Activated naive CD4-positive, alpha-beta T cell treated with anti-CD3 and anti-CD28 coated beads for 36 hours (primary cell): ENCODE measurements around the gene ALOXE3. TPM values are rescaled to one million over a fixed set of nuclear protein-coding genes. Genes with fewer than 3 reads are reported as not detected.
A peak's percentile ranks its signal among the peaks of the same experiment; 100 is the strongest.

Experiments
- CTCF ChIA-PET: fragments of 350-600 bp; sonication (Branson Sonifier 250); formaldehyde crosslinking; loops from one replicate; lab custom pipeline; 2021; ENCODE audit warnings: antibody characterized with exemption; lab: Charles Lee
- DNase-seq: peaks from one replicate; pipeline ENCODE4 v3.0.0-alpha.2; 2020
- H3K27ac Mint-ChIP-seq: one replicate; pipeline ENCODE4 v1.8.0; 2021; ENCODE audit warnings: mild to moderate bottlenecking, mixed read lengths
- H3K27me3 Mint-ChIP-seq: one replicate; pipeline ENCODE4 v1.8.0; 2021; ENCODE audit warnings: low read depth, mixed read lengths
- H3K36me3 Mint-ChIP-seq: one replicate; pipeline ENCODE4 v1.8.0; 2021; ENCODE audit warnings: low read depth, mixed read lengths
- H3K4me1 Mint-ChIP-seq: one replicate; pipeline ENCODE4 v1.8.0; 2021; ENCODE audit warnings: low read depth, mixed read lengths
- H3K4me3 Mint-ChIP-seq: one replicate; pipeline ENCODE4 v1.8.0; 2021; ENCODE audit warnings: mild to moderate bottlenecking, moderate library complexity, mixed read lengths
- H3K9me3 Mint-ChIP-seq: one replicate; pipeline ENCODE4 v1.8.0; 2021; ENCODE audit warnings: mixed read lengths
- intact Hi-C: fragments of 100-400 bp; cut with micrococcal nuclease; formaldehyde crosslinking; loops from one replicate; pipeline ENCODE4 v1.15.1; 2023
- total RNA-seq, 2 experiments: library from RNA; stranded (reverse); gene quantifications; one replicate each; pipeline ENCODE4 v1.2.3, GENCODE V29; 2021

ALOXE3 gene
- total RNA-seq, 2 experiments from 2014 or later: not detected

DNA sequence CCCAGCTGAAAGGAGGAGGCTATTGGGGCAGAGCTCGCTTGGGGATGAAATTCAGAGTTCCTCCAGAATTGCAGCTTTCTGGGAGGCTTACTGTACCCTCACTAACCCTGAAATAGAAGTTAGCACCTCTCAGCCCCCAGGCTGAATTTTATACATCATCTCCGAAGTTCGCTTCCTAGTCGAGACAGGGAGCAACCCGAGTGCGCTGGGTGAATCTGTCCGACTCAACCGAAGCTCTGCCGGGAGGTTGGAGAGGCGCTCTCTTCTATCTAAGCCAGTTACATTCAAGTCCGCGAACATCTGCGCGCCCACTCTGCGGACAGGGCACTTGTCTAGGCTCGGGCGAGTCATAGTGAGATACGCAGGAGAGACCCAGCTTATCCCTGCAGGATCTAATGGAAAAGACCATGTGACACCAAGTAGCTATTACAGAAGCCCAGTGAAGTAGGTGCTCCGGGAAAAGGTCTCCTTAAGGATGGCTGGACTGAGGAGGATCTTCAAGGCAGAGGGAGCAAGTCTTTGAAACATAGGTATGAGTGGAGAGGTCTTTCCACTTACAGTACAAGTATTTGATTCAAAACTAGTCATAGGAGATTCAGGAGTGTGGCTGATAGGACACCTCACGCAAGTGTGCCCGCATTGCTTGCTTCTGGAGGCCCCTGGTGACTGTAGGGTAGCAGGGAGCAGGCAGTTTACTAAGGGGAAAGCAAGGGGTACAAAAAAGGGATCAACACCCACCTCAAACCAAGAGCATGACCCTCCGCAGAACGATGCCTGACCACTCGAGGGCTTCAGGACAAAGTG is 6.2 kb upstream of the ALOXE3 start:
- peak overlapping the region; percentile 84 for H3K4me3 Mint-ChIP-seq
- CTCF ChIA-PET: interaction anchor here (0.6 to 3.5 kb wide), 7 partner anchors 10 to 176 kb away, joined by 3 to 29 read pairs (median 5); partner anchors contain the start of gene CTC1
- peak; percentile 57 for DNase-seq
- no peaks in the 10 kb centered on the region for H3K9me3 Mint-ChIP-seq
- H3K27ac Mint-ChIP-seq: peak overlapping the region; percentile 77
- H3K4me1 Mint-ChIP-seq: peaks cover 51% of the 10 kb centered on the region
- intact Hi-C loops: loop anchor here (1.0 to 5.0 kb wide), 4 partner anchors 14 to 258 kb away; partner anchors contain the start of gene RPL26
- H3K36me3 Mint-ChIP-seq: peaks cover 7% of the 10 kb centered on the region
- H3K27me3 Mint-ChIP-seq: peaks cover 32% of the 10 kb centered on the region

GRCh38 chr17:8123695-8124349 is 5.5 kb upstream of the ALOXE3 start, which contains the start of gene HES7:
TSS of gene HES7 (minus strand) at chr17:8124106. CDS start at chr17:8124084, 22 bp downstream.
- Mint-ChIP-seq H3K27ac (peak within 1 kb of the TSS; percentile 77), H3K9me3 (no peaks in the 10 kb centered on the region), H3K4me1 (peaks cover 55% of the 10 kb centered on the region), H3K4me3 (peak within 1 kb of the TSS; percentile 84), H3K27me3 (peaks cover 33% of the 10 kb centered on the region), H3K36me3 (peaks cover 7% of the 10 kb centered on the region)
- peak; percentile 38 for DNase-seq
- CTCF ChIA-PET: interaction anchor here (0.6 to 3.5 kb wide), 7 partner anchors 10 to 177 kb away, joined by 3 to 29 read pairs (median 5); partner anchors contain the start of gene CTC1
- intact Hi-C loops: loop anchor here (1.0 to 5.0 kb wide), 4 partner anchors 32 to 621 kb away; partner anchors contain the start of gene RPL26

GRCh38 chr17:8122924-8123694 is 4.8 kb upstream of the ALOXE3 start:
- CTCF ChIA-PET: interaction anchor here (1.5 to 3.5 kb wide), 4 partner anchors 16 to 178 kb away, joined by 5 to 29 read pairs (median 7); no protein-coding TSS in a partner anchor

DNA sequence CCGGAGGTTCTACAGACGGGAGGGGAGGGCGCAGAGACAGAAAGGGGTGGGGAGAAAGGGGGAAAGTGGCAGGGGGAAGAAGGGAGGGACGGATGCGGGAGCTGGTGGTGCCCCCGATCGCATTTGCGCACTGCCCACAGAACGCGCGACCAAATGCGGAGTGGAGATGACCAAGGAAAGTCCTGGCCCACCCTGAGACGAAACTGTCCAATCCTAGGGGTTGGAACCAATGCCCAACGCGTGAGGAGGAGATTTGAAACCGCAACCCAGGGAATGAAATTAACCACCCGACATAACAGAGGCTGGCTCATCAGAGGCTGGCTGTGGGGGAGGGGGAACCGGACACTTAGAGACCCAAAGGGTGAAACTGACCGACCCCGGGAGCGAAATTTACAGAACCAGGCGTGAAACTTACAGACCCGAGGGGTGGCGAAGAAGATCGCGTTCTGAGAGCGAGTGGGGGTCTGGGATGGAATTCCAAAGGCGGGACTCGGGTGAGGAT is 4.2 kb upstream of the ALOXE3 start:
- Mint-ChIP-seq H3K27ac (peak overlapping the region; percentile 32), H3K4me1 (peaks cover 68% of the 10 kb centered on the region), H3K9me3 (no peaks in the 10 kb centered on the region), H3K4me3 (peak overlapping the region; percentile 84), H3K36me3 (peaks cover 7% of the 10 kb centered on the region), H3K27me3 (peaks cover 36% of the 10 kb centered on the region)
- intact Hi-C loops: loop anchor here (5.0 kb wide), 1 partner anchor 260 kb away; the partner anchor contains the start of gene RPL26
- peak; percentile 53 for DNase-seq
- CTCF ChIA-PET: interaction anchor here (0.5 to 3.5 kb wide), 6 partner anchors 10 to 102 kb away, joined by 3 to 29 read pairs (median 4); no protein-coding TSS in a partner anchor

More at GRCh38 chr17:8122924-8123694, 4.8 kb upstream of the ALOXE3 start:
- H3K27ac Mint-ChIP-seq: no peak overlapping the region
- peak overlapping the region; percentile 84 for H3K4me3 Mint-ChIP-seq
- peak; percentile 68 for DNase-seq
- H3K4me1 Mint-ChIP-seq: peaks cover 61% of the 10 kb centered on the region
- no peaks in the 10 kb centered on the region for H3K9me3 Mint-ChIP-seq
- peaks cover 7% of the 10 kb centered on the region for H3K36me3 Mint-ChIP-seq
- H3K27me3 Mint-ChIP-seq: peaks cover 33% of the 10 kb centered on the region
- intact Hi-C loops: loop anchor here (1.0 to 5.0 kb wide), 2 partner anchors 259 to 622 kb away; partner anchors contain the start of gene RPL26

GRCh38 chr17:8121681-8122421 is 3.5 kb upstream of the ALOXE3 start:
- DNase-seq: peak; percentile 77
- Mint-ChIP-seq H3K4me3 (peak overlapping the region; percentile 84), H3K27ac (no peak overlapping the region), H3K4me1 (peaks cover 65% of the 10 kb centered on the region), H3K36me3 (peaks cover 7% of the 10 kb centered on the region), H3K27me3 (peaks cover 38% of the 10 kb centered on the region), H3K9me3 (no peaks in the 10 kb centered on the region)
- intact Hi-C loops: loop anchor here (1.0 to 5.0 kb wide), 2 partner anchors 178 to 260 kb away; partner anchors contain the start of gene RPL26
- CTCF ChIA-PET: interaction anchor here (0.5 to 3.5 kb wide), 7 partner anchors 10 to 103 kb away, joined by 3 to 29 read pairs (median 4); no protein-coding TSS in a partner anchor

DNA sequence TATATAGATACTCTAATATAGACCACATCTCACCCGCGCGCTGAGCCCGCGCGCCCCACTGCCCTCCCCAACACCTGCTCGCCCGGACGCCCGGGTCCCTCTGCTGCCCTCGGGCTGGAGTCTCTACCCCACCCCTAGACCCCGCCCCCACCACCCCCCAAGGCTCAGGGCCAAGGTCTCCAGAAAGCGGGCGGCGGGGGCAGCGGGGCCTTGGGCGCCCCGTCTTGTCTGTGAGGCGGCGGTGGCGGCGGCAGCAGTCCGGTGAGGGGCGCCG is 3.0 kb upstream of the ALOXE3 start:
- no peak for DNase-seq
- Mint-ChIP-seq H3K9me3 (no peaks in the 10 kb centered on the region), H3K27ac (no peak overlapping the region), H3K4me1 (peaks cover 62% of the 10 kb centered on the region), H3K4me3 (peak overlapping the region; percentile 84), H3K36me3 (peaks cover 7% of the 10 kb centered on the region), H3K27me3 (peaks cover 42% of the 10 kb centered on the region)
- CTCF ChIA-PET: interaction anchor here (0.9 to 3.5 kb wide), 2 partner anchors 18 to 71 kb away, joined by 3 to 29 read pairs; no protein-coding TSS in a partner anchor
- intact Hi-C loops: loop anchor here (1.0 to 5.0 kb wide), 2 partner anchors 179 to 261 kb away; partner anchors contain the start of gene RPL26

DNA sequence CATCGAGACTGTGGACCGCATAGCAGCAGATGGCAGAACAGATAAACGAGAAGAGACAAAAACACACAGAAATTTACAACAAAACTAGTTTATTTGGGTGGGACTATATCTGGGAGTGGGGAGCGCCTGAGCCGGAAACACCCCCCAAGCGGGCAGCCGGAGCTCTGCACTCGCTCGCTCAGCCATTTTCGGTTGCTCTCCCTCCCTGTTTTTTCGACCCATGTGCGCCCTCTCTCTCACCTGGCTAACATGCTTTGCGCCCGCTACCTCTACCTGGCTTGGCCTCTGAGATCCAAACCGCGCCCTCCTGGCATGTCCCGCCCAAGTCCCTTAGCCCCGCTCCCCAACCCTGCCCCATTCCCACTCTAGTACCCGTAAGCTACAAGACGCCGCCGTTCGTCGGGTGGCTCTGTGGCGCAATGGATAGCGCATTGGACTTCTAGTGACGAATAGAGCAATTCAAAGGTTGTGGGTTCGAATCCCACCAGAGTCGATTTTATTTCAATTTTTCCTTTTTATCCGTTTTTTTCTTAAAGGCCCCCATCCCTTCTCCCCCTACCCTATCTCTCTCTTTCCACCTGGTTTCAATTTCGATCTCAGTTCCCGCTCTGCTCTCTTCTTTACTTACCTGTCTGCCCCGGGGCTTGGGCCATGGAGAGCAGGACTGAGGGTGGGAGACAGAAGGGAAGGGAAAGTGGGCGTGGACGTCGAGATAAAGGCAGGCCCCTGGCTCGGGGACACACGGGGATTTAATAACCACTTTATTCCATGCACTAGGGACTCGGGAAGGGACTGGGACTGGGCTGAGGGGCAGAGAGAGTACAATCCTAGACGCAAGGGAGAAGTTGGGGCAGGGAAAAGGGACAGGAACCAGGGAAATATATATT is 2.4 kb upstream of the ALOXE3 start:
- H3K27me3 Mint-ChIP-seq: peaks cover 45% of the 10 kb centered on the region
- H3K9me3 Mint-ChIP-seq: no peaks in the 10 kb centered on the region
- CTCF ChIA-PET: interaction anchor here (0.6 to 3.5 kb wide), 15 partner anchors 10 to 434 kb away, joined by 3 to 36 read pairs (median 12); partner anchors contain the start of genes SLC25A35, TP53 and WRAP53
- peak; percentile 89 for DNase-seq
- peaks cover 62% of the 10 kb centered on the region for H3K4me1 Mint-ChIP-seq
- intact Hi-C loops: loop anchor here (1.0 to 5.0 kb wide), 6 partner anchors 19 to 262 kb away; partner anchors contain the start of genes PFAS and RPL26
- H3K4me3 Mint-ChIP-seq: peak overlapping the region; percentile 84
- peaks cover 7% of the 10 kb centered on the region for H3K36me3 Mint-ChIP-seq
- peak overlapping the region; percentile 95 for H3K27ac Mint-ChIP-seq

GRCh38 chr17:8119581-8120519 is 1.5 kb upstream of the ALOXE3 start:
- Mint-ChIP-seq H3K27me3 (peaks cover 41% of the 10 kb centered on the region), H3K4me1 (peaks cover 56% of the 10 kb centered on the region), H3K27ac (peak overlapping the region; percentile 95), H3K36me3 (peaks cover 5% of the 10 kb centered on the region), H3K4me3 (peak overlapping the region; percentile 84), H3K9me3 (no peaks in the 10 kb centered on the region)
- intact Hi-C loops: loop anchor here (1.0 to 5.0 kb wide), 14 partner anchors 19 to 625 kb away; partner anchors contain the start of genes CCDC42, CNTROB, KDM6B and PFAS
- DNase-seq: peak; percentile 97
- CTCF ChIA-PET: interaction anchor here (0.6 to 4.8 kb wide), 42 partner anchors 10 to 433 kb away, joined by 3 to 53 read pairs (median 6); partner anchors contain the start of genes PFAS, SLC25A35, TP53 and WRAP53
